Esophagus squamous epithelium (tissue), 5 donors: ENCODE measurements around the gene KLF5. TPM values are rescaled to one million over a fixed set of nuclear protein-coding genes. Genes with fewer than 3 reads are reported as not detected.

Experiments used
- DNase-seq: peaks from one replicate; lab custom pipeline; 2025; lab: John Stamatoyannopoulos, UW
- H3K27ac ChIP-seq, 4 donors: fragments of 200-600 bp; sonication (generic); one replicate each; pipeline ENCODE4 v1.5.1; 2016 to 2019; ENCODE audit warnings: mild to moderate bottlenecking in 1 of 4
- H3K27me3 ChIP-seq, 4 donors: fragments of 200-600 bp; sonication (generic); 1 replicate in 3 of 4; 2 replicates in 1 of 4; pipeline versions ENCODE4 v1.5.1 to v1.6.0; 2017 to 2021; ENCODE audit warnings: antibody characterized with exemption in 1 of 4
- H3K36me3 ChIP-seq, 3 donors: fragments of 200-600 bp; sonication (generic); one replicate each; pipeline ENCODE4 v1.5.1; 2016 to 2019
- H3K4me1 ChIP-seq, 3 donors: fragments of 200-600 bp; sonication (generic); one replicate each; pipeline ENCODE4 v1.5.1; 2017 to 2019
- H3K4me3 ChIP-seq, 4 donors: fragments of 200-600 bp; sonication (generic); 1 replicate in 3 of 4; 2 replicates in 1 of 4; pipeline ENCODE4 v1.5.1; 2016 to 2019; ENCODE audit warnings: mild to moderate bottlenecking in 2 of 4, moderate library complexity in 1 of 4
- H3K9me3 ChIP-seq, 3 donors: fragments of 200-600 bp; sonication (generic); one replicate each; pipeline ENCODE4 v1.5.1; 2016 to 2019
- POLR2A ChIP-seq, 4 donors: fragments of 450-650 bp; IDR thresholded peaks; one replicate each; pipeline ENCODE4 v1.6.1; 2017; ENCODE audit warnings: antibody characterized with exemption in 4 of 4, mild to moderate bottlenecking in 4 of 4, moderate library complexity in 3 of 4
- WGBS, 2 donors: methylation state at CpG; one replicate each; pipeline ENCODE4 v1.1.5; 2018; 5-methylcytosine and 5-hydroxymethylcytosine counted together
- intact Hi-C: fragments of 100-400 bp; cut with DNase I; formaldehyde crosslinking; loops from one replicate; pipeline ENCODE4 v1.15.0; 2022
- small RNA-seq, 4 donors: library from RNA; depleted of rRNA; stranded (forward); fragments of <200 nt; gene quantifications; one replicate each; pipeline ENCODE3, GENCODE V24; 2016
- total RNA-seq, 4 donors: library from RNA; depleted of rRNA; stranded (reverse); fragments of >200 nt; gene quantifications; one replicate each; pipeline ENCODE4 v1.1.0, GENCODE V29; 2016
- TF ChIP-seq, protein P1 (sequence below), 6 experiments: fragments of 450-650 bp in 4 of 6; fragments of 200-600 bp in 2 of 6; sonication (generic) in 2 of 6; IDR thresholded peaks; one replicate each; pipeline ENCODE4 v1.5.1; 2016 to 2019; ENCODE audit warnings: antibody characterized with exemption in 6 of 6, mild to moderate bottlenecking in 4 of 6, moderate library complexity in 4 of 6
- donor health status: DM: yes; HTN: yes; CAD: no.

The KLF5 gene
- total RNA-seq, 4 donors from 2014 or later = 181 to 271 (median 230) TPM

DNA sequence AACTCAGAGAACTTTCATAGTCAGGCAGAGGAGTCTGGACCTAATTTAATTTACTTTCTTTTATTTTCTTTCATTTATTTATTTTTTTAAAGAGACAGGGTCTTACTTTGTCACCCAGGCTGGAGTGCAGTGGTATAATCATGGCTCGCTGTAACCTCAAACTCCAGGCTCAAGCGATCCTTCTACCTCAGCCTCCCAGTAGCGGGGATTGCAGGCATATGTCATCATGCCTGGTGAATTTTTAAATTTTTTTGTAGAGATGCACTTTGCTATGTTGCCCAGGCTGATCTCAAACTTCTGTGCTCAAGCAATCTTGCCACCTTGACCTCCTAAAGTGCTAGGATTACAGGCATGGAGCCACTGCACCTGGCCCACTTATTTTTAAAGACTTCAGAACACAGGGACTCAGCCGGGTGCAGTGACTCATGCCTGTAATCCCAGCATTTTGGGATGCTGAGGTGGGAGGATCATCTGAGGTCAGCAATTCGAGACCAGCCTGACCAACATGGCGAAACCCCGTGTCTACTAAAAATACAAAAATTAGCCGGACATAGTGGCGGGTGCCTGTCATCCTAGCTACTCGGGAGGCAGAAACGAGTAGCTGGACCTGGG, 50.6 kb downstream of the KLF5 start:
- intact Hi-C loops = no loop called here
- WGBS, 2 donors = 75 to 81% methylated on average over 8 to 11 of the region's 11 CpGs
- H3K27me3 ChIP-seq = no peaks in the 10 kb centered on the region
- H3K4me1 ChIP-seq = peaks cover 0 to 30% (median 0%) of the 10 kb centered on the region in 3 donors
- no peaks in the 10 kb centered on the region for H3K36me3 ChIP-seq
- H3K9me3 ChIP-seq = no peaks in the 10 kb centered on the region
- no peak overlapping the region for H3K27ac ChIP-seq
- H3K4me3 ChIP-seq = no peak overlapping the region
- DNase-seq = no peak
- no peak for TF ChIP-seq POLR2A (IDR thresholded peaks at IDR 0.05)
- TF ChIP-seq, protein P1, sequence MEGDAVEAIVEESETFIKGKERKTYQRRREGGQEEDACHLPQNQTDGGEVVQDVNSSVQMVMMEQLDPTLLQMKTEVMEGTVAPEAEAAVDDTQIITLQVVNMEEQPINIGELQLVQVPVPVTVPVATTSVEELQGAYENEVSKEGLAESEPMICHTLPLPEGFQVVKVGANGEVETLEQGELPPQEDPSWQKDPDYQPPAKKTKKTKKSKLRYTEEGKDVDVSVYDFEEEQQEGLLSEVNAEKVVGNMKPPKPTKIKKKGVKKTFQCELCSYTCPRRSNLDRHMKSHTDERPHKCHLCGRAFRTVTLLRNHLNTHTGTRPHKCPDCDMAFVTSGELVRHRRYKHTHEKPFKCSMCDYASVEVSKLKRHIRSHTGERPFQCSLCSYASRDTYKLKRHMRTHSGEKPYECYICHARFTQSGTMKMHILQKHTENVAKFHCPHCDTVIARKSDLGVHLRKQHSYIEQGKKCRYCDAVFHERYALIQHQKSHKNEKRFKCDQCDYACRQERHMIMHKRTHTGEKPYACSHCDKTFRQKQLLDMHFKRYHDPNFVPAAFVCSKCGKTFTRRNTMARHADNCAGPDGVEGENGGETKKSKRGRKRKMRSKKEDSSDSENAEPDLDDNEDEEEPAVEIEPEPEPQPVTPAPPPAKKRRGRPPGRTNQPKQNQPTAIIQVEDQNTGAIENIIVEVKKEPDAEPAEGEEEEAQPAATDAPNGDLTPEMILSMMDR (IDR thresholded peaks at IDR 0.05) = no peak

DNA sequence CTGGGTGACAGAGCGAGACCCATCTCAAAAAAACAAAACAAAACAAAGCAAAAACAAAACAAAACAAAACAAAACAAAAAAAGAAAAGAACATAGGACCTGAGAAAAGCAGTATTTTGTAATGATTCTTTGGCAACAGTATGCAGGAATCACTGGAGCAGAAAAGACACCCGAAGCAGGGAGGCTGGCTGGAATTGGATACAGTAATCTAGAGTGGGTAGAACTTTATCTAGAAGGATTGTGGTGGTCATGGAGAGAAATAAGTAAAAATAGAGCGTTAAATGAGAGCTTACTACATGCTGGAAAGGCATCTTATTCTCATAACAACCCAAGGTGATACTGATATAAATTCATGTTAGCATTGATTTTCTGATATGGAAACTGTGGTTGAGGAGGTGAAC, 51.2 kb downstream of the KLF5 start:
- no peak for TF ChIP-seq POLR2A (IDR thresholded peaks at IDR 0.05)
- TF ChIP-seq, protein P1 (IDR thresholded peaks at IDR 0.05) = no peak
- no peaks in the 10 kb centered on the region for H3K27me3 ChIP-seq
- WGBS, 2 donors = 75 to 79% methylated on average over 3 of the region's 3 CpGs

DNA sequence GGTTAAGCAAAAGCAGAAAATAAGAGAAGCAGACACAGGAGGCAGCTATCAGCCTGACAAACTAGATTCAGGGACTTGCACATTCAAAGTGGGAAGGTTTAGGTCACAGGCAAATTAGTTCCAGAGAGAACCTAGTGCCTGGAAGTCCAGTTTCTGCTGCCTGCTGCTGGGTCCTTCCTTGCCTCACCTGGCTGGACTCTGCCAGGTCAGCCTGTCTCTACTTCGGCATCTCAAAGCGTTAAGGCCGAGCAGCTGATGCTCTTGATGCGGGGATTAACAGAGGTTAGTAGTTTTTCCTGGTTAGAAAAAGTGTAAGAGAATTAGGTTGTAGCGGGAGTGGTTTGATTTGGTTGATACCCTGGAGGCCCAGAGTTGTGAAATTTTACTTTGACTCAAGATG, 52.0 kb downstream of the KLF5 start:
- Histone ChIP-seq H3K36me3 (no peaks in the 10 kb centered on the region), H3K4me1 (peaks cover 0 to 30% (median 0%) of the 10 kb centered on the region in 3 donors), H3K9me3 (no peaks in the 10 kb centered on the region), H3K27ac (peak overlapping the region in 1 of 4 donors; percentile 6), H3K4me3 (no peak overlapping the region), H3K27me3 (no peaks in the 10 kb centered on the region)
- no peak for TF ChIP-seq POLR2A (IDR thresholded peaks at IDR 0.05)
- TF ChIP-seq, protein P1 (IDR thresholded peaks at IDR 0.05) = no peak
- intact Hi-C loops = no loop called here
- no peak for DNase-seq
- 40 to 64% methylated on average over 5 of the region's 5 CpGs for WGBS, 2 donors

More for the DNA sequence above, 51.2 kb downstream of the KLF5 start:
- no peak for DNase-seq
- intact Hi-C loops = no loop called here
- Histone ChIP-seq H3K4me1 (peaks cover 0 to 30% (median 0%) of the 10 kb centered on the region in 3 donors), H3K9me3 (no peaks in the 10 kb centered on the region), H3K4me3 (no peak overlapping the region), H3K27ac (no peak overlapping the region), H3K36me3 (no peaks in the 10 kb centered on the region)

DNA sequence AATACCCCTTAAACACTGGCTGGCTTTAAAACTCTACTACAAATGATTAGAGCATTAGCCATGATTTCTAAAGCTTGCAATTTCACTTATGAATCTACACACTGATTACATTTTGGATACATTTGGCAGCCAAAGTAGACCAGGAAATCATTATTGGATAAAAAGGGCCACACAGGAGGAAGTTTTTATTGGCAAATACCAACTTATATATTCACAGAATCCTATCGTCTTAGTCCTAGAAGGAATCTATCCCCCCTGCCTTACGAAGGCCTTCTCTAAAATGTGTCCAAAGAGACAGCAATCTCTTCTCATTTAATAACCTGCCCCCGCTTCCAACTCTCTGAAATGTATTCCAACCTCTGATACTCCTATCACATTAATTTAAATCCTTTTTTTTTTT, 52.5 kb downstream of the KLF5 start:
- intact Hi-C loops = no loop called here
- peaks cover 0 to 27% (median 0%) of the 10 kb centered on the region in 3 donors for H3K4me1 ChIP-seq
- no peak overlapping the region for H3K4me3 ChIP-seq
- 63 to 72% methylated on average over 3 of the region's 3 CpGs for WGBS, 2 donors
- no peak for TF ChIP-seq POLR2A (IDR thresholded peaks at IDR 0.05)
- TF ChIP-seq, protein P1 (IDR thresholded peaks at IDR 0.05) = no peak
- no peak for DNase-seq
- H3K36me3 ChIP-seq = no peaks in the 10 kb centered on the region
- H3K27me3 ChIP-seq = no peaks in the 10 kb centered on the region
- H3K27ac ChIP-seq = no peak overlapping the region
- no peaks in the 10 kb centered on the region for H3K9me3 ChIP-seq

GRCh38 chr13:73119612-73120011, 60.8 kb downstream of the KLF5 start:
- Histone ChIP-seq H3K4me1 (no peaks in the 10 kb centered on the region), H3K27me3 (no peaks in the 10 kb centered on the region), H3K4me3 (no peak overlapping the region), H3K36me3 (no peaks in the 10 kb centered on the region), H3K27ac (no peak overlapping the region), H3K9me3 (no peaks in the 10 kb centered on the region)
- no peak for TF ChIP-seq POLR2A (IDR thresholded peaks at IDR 0.05)
- TF ChIP-seq, protein P1 (IDR thresholded peaks at IDR 0.05) = no peak
- no peak for DNase-seq
- intact Hi-C loops = no loop called here
- WGBS, 2 donors = 75 to 78% methylated on average over 3 of the region's 3 CpGs

Small RNA genes within 50 kb of the gene (small RNA-seq; reads per million reads assigned to genes)
- gene RNU6-66P = 0 reads per million in 4 donors
